ENCODE measurements around the gene HNRNPM.

HNRNPM gene

GRCh38 chr19:8503510-8503909 lies 58.7 kb downstream of the HNRNPM start:
- DNase-seq (ENCODE audit: low spot score): no peak
- no peak for TF ChIP-seq CTCF (IDR thresholded peaks at IDR 0.05)
- H3K27ac ChIP-seq: no peak overlapping the region
- no peak overlapping the region for H3K4me3 ChIP-seq

- Histone ChIP-seq H3K4me3 (no peak overlapping the region), H3K27ac (no peak overlapping the region)
- no peak for TF ChIP-seq CTCF (IDR thresholded peaks at IDR 0.05)
- DNase-seq (ENCODE audit: low spot score): no peak
These were observed 59.4 kb downstream of the HNRNPM start for GRCh38 chr19:8504171-8504570.

GRCh38 chr19:8504919-8505318 lies 60.1 kb downstream of the HNRNPM start:
- Histone ChIP-seq H3K27ac (no peak overlapping the region), H3K4me3 (no peak overlapping the region)
- TF ChIP-seq CTCF (IDR thresholded peaks at IDR 0.05): no peak
- no peak for DNase-seq (ENCODE audit: low spot score)

- H3K4me3 ChIP-seq: peak overlapping the region; percentile 82
- H3K27ac ChIP-seq: peak overlapping the region in 1 of 2 donors; percentile 45
- TF ChIP-seq CTCF (IDR thresholded peaks at IDR 0.05): peak; percentile 84
- no peak for DNase-seq (ENCODE audit: low spot score)
These were observed 61.1 kb downstream of the HNRNPM start for GRCh38 chr19:8505680-8506401.

- H3K27ac ChIP-seq: peak overlapping the region in 1 of 2 donors; percentile 45
- DNase-seq (ENCODE audit: low spot score): no peak
- H3K4me3 ChIP-seq: peak overlapping the region; percentile 82
- peak; percentile 6 for TF ChIP-seq CTCF (IDR thresholded peaks at IDR 0.05)
These were observed 61.7 kb downstream of the HNRNPM start for GRCh38 chr19:8506402-8506957.

GRCh38 chr19:8510589-8511115 lies 65.9 kb downstream of the HNRNPM start:
- no peak for TF ChIP-seq CTCF (IDR thresholded peaks at IDR 0.05)

More at GRCh38 chr19:8510589-8511115, 65.9 kb downstream of the HNRNPM start:
- no peak for DNase-seq (ENCODE audit: low spot score)
- Histone ChIP-seq H3K27ac (no peak overlapping the region), H3K4me3 (no peak overlapping the region)

Measured in coronary artery (tissue), 2 donors.